GM18870 (cell line): ENCODE data around the gene EIF1.
A peak's percentile ranks its signal among the peaks of the same experiment; 100 is the strongest.
"Not testable (repeated sequence)": the region's sequence is repeated elsewhere in the genome, so short reads cannot be mapped to it uniquely, and the experiment has no call there.

Experiments used
- ATAC-seq: cut with Tn5 transposase; IDR thresholded peaks from one replicate; pipeline ENCODE4 v1.9.1; 2021; ENCODE audit warnings: moderate library complexity; ENCODE audit not compliant: unreplicated experiment

EIF1 gene

DNA sequence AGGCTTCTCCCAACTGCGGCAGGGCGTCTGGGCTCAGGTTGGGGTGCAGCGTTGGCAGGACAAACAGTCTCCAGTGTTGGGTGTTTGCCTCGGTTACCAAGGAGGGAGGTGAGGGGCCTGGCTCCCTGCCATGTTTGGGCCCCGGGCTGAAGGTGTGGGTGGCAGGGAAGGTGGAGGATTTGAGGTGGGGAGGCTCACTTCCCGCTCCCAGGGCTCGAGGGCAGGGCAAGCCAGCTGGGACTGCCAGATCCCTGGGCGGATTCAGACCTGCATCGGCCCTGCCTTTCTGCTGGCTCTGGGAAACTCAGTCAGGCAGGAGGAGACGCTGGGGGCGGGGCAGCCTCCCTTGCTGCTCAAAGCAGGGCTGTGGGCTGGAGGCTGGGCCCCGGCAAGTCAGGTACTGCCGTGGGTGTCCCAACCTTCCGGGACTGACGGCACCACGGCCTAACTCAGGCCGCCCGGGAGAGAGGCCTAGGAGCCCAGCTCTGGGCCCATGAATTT is 33.0 kb upstream of the EIF1 start:
- no peak for ATAC-seq

GRCh38 chr17:41656249-41657023 is 32.2 kb upstream of the EIF1 start:
- ATAC-seq: no peak

- no peak for ATAC-seq
These were observed 31.4 kb upstream of the EIF1 start for GRCh38 chr17:41657176-41657754.

- ATAC-seq: no peak
These were observed 30.7 kb upstream of the EIF1 start for GRCh38 chr17:41657936-41658335.

GRCh38 chr17:41658846-41659245 is 29.8 kb upstream of the EIF1 start:
- ATAC-seq: no peak

DNA sequence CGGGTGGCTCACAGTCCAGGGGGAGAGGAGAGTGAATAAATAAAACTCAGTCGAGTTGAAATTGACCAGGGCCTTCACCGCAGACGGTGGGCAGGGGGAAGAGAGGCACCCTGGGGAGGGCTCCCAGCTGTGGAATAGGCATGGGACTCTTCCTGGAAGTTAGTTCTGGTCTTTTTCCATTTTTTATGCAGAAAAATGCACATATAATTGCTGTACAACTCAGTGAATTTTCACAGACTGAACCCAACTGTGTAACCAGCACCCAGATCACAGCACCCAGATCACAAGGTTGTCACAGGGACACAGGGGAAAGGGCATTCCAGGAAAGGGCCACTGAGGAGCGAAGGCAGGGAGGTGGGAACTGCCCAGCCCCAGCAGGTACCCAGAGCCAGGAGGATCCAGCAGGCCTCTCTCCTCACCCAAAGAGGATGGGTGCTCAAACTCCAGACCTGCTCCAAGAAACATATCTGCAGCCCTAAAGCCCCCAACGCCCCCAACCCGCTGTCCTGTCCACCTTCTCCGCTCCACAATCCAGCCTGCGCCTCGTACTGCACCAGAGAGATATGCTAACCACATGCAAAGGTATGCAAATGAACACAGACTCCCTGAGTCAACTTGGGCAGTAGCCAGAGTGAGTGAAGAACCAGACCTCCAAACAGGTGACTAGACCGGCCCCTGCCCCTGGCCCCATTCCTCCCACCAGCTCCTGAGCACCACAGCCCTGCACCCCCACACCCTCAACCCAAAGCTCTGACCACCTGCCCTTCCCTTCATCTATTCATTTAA is 29.1 kb upstream of the EIF1 start:
- ATAC-seq: no peak

DNA sequence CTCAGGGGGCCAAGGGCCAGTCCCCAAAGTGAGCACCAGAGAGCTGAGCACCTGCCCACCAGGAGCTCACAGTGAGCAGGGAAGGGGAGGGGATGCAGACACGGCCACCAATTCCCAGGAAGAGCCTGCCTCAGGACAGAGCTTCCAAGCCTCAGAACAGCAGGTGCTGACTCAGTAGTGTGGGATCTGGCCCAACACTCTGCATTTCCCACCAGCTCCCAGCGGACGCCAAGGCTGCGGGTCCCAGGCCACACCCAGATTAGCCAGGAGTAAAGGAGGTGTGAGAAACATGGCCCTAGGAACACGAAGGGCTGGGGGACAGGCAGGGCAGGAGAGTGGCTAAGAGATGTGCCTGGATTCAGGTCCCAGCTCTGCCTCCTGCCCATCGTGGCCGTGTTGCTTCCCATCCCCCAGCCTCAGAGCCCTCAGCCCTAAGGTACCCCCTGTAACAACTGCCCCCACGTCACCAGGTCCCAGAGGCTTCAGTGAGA is 28.4 kb upstream of the EIF1 start:
- ATAC-seq: no peak

- no peak for ATAC-seq
These were observed 25.1 kb upstream of the EIF1 start for GRCh38 chr17:41663451-41664171.

- no peak for ATAC-seq
These were observed 24.6 kb upstream of the EIF1 start for GRCh38 chr17:41664172-41664457.

DNA sequence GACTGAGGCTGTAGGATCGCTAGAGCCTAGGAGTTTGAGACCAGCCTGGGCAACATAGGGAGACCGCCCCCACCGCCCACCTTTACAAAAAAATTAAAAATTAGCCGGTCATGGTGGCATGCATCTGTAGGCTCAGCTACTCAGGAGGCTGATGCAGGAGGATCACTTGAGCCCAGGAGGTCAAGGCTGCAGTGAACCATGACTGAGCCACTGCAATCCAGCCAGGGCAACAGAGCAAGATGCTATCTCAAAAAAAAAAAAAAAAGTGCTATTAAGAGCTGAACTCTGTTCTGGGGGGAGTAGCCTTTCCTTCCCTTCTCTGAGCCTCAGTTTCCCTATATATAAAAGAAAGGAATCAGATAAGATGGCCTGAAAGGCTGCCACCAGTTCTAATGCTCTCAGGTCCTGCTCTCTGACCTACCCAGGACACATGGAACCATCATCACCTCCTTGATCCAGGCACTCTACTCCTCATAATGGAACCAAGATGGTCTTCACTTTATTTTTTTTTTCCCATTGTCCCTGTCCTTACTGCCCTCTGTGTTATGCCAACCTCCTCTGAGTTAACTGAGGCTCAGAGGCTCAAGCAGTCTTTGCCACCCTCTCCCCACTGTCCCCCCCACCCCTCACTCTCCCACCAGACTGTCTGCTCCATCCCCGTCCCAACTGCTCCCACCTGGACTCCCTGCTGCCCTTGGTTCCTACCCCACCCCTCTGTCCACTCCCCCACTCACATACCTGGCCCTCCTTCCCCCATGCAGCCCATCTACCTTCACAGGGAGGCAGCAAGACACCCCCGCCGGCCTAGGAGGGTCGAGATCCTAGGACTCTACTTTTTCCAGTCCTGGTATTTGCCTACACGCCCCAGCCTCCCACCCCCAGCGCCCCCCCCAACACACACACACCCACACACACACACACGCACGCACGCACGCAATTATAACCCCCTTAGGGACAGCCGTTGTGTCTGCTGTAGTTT is 23.8 kb upstream of the EIF1 start:
- ATAC-seq: no peak

DNA sequence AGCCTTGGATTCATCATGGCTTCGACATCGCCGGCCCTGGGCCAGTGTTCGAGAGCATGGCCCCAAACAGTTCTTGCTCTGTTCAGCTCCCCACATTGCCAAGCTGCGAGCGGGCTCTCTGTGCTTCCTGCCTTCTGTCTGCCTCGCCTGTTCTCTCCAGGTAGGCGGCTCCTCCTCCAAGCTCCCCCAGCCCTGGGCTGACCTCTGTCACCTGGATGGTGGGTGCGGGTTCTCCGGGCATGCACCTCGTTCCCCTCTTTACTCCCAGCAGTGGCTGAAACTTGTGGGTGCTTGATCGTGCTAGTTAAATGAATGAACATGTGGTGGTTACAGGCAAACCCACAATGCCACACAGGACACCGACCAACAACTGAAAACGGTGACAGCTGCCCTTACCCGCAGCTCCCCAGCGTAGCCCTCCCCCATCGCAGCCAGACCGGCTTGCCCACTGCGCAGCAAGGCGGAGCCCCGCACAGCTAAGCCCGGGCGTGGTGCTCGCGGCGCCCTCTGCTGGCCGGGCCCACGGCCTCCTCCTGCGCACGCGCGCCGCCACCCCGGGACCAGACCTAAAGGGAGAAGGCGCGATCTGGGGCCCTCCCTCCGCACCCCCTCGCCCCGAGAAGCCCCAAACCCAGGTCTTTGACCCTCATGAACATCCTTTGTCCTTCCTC is 23.0 kb upstream of the EIF1 start:
- peak; percentile 36 for ATAC-seq

- ATAC-seq: peak; percentile 43
These were observed 22.4 kb upstream of the EIF1 start for GRCh38 chr17:41666237-41666641.

GRCh38 chr17:41666708-41667279 is 21.9 kb upstream of the EIF1 start:
- ATAC-seq: peak; percentile 42

DNA sequence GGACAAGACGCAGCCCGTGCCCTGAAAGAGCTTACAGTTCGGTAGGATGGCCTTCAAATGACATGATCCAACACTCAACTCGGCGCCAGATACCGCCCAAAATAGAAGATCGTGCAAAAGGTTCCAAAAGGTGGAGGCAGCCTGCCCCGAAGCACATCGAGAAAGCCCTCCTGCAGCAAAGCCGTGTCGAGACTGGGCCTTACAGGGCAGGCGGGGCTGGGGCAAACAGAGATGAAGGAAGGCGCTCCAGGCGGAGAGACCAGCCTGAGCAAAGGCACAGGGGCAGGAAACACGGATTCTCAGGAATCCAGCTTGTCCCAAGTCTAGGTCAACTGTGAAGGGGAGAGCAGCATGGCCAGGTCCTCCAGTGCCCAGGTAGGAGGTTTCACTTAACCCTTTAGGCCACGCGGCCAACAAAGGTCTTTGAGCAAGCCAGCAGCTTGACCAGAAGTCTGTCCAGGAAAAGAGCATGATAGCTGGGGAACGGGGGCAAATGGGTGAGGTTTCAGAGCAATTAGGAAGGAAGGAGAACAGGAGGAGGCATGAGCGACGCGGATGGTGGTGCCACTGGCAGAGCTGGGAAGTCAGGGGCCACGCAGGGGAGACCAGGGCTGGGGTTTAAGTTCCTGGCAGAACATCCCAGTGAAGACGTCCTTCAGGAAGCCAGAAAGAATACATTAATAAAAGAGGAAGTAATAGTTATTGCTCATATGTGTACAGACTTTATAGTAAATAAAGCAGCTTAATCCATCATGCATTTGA is 21.2 kb upstream of the EIF1 start:
- ATAC-seq: no peak

- ATAC-seq: no peak
These were observed 16.5 kb upstream of the EIF1 start for GRCh38 chr17:41672153-41672552.

- ATAC-seq: not testable (repeated sequence)
These were observed 13.3 kb upstream of the EIF1 start for GRCh38 chr17:41675157-41676057.

- peak; percentile 2 for ATAC-seq
These were observed 12.6 kb upstream of the EIF1 start for GRCh38 chr17:41676058-41676419.
